SH-SY5Y (cell line): ENCODE measurements around the gene NFAM1.

Experiments used
- GATA2 ChIP-seq: IDR thresholded peaks from 2 replicates; pipeline ENCODE4 v1.6.1; 2011; ENCODE audit warnings: mild to moderate bottlenecking, low read depth, low read length
- GATA3 ChIP-seq: IDR thresholded peaks from 2 replicates; pipeline ENCODE4 v1.6.1; 2011; ENCODE audit warnings: low read depth, mild to moderate bottlenecking, low read length, moderate library complexity

GRCh38 chr22:42399315-42400271, 32.6 kb downstream of the NFAM1 start:
- TF ChIP-seq GATA3 (no peak), GATA2 (no peak)
